Mesothelial cell of epicardium (in vitro differentiated cells): ENCODE measurements around the gene IFIT1B. TPM values are rescaled to one million over a fixed set of nuclear protein-coding genes. Genes with fewer than 3 reads are reported as not detected.

Experiments used
- DNase-seq, 2 experiments: peaks; one replicate each; pipeline ENCODE4 v3.0.0; 2021; ENCODE audit warnings: low spot score in 2 of 2; ENCODE audit not compliant: unreplicated experiment in 2 of 2
- H3K27ac Mint-ChIP-seq: 2 replicates; pipeline ENCODE4 v1.8.0; 2021; ENCODE audit warnings: mixed read lengths
- H3K27me3 Mint-ChIP-seq: 2 replicates; pipeline ENCODE4 v1.8.0; 2021; ENCODE audit warnings: low read depth, mixed read lengths
- H3K36me3 Mint-ChIP-seq: 2 replicates; pipeline ENCODE4 v1.8.0; 2021; ENCODE audit warnings: mixed read lengths
- H3K4me1 Mint-ChIP-seq: 2 replicates; pipeline ENCODE4 v1.8.0; 2021; ENCODE audit warnings: mixed read lengths
- H3K4me3 Mint-ChIP-seq: 2 replicates; pipeline ENCODE4 v1.8.0; 2021; ENCODE audit warnings: mild to moderate bottlenecking, moderate library complexity, mixed read lengths
- H3K9me3 Mint-ChIP-seq: 2 replicates; pipeline ENCODE4 v1.8.0; 2021; ENCODE audit warnings: mixed read lengths
- total RNA-seq: library from RNA; stranded (reverse); gene quantifications from 3 replicates; pipeline ENCODE4 v1.2.1, GENCODE V29; 2021
- TF ChIP-seq, protein P1 (sequence below): fragments of 200-600 bp; sonication (generic); IDR thresholded peaks from one replicate; pipeline ENCODE4 v1.5.0; 2021; ENCODE audit warnings: antibody characterized with exemption; ENCODE audit not compliant: unreplicated experiment

IFIT1B gene
- total RNA-seq, 1 donor from 2014 or later, result not detected

GRCh38 chr10:89393898-89394297, 16.0 kb downstream of the IFIT1B start:
- peak overlapping the region; percentile 74 for H3K4me3 Mint-ChIP-seq
- TF ChIP-seq, protein P1, sequence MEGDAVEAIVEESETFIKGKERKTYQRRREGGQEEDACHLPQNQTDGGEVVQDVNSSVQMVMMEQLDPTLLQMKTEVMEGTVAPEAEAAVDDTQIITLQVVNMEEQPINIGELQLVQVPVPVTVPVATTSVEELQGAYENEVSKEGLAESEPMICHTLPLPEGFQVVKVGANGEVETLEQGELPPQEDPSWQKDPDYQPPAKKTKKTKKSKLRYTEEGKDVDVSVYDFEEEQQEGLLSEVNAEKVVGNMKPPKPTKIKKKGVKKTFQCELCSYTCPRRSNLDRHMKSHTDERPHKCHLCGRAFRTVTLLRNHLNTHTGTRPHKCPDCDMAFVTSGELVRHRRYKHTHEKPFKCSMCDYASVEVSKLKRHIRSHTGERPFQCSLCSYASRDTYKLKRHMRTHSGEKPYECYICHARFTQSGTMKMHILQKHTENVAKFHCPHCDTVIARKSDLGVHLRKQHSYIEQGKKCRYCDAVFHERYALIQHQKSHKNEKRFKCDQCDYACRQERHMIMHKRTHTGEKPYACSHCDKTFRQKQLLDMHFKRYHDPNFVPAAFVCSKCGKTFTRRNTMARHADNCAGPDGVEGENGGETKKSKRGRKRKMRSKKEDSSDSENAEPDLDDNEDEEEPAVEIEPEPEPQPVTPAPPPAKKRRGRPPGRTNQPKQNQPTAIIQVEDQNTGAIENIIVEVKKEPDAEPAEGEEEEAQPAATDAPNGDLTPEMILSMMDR, result no peak
- no peak overlapping the region for H3K27ac Mint-ChIP-seq
- H3K9me3 Mint-ChIP-seq, result peaks cover 18% of the 10 kb centered on the region
- DNase-seq, result no peak
- peaks cover 31% of the 10 kb centered on the region for H3K4me1 Mint-ChIP-seq
- peaks cover 27% of the 10 kb centered on the region for H3K36me3 Mint-ChIP-seq
- H3K27me3 Mint-ChIP-seq, result no peaks in the 10 kb centered on the region

- H3K36me3 Mint-ChIP-seq, result peaks cover 39% of the 10 kb centered on the region
- H3K9me3 Mint-ChIP-seq, result peaks cover 31% of the 10 kb centered on the region
- peaks cover 31% of the 10 kb centered on the region for H3K4me1 Mint-ChIP-seq
- TF ChIP-seq, protein P1, result no peak
- H3K27ac Mint-ChIP-seq, result no peak overlapping the region
- H3K27me3 Mint-ChIP-seq, result no peaks in the 10 kb centered on the region
- H3K4me3 Mint-ChIP-seq, result peak overlapping the region; percentile 56
- DNase-seq, result no peak
Measured at GRCh38 chr10:89395141-89395540, 17.3 kb downstream of the IFIT1B start.

GRCh38 chr10:89398003-89398749, 20.3 kb downstream of the IFIT1B start:
- TF ChIP-seq, protein P1, result no peak
- H3K9me3 Mint-ChIP-seq, result peaks cover 41% of the 10 kb centered on the region
- H3K4me3 Mint-ChIP-seq, result no peak overlapping the region
- peaks cover 18% of the 10 kb centered on the region for H3K4me1 Mint-ChIP-seq
- no peaks in the 10 kb centered on the region for H3K27me3 Mint-ChIP-seq
- H3K36me3 Mint-ChIP-seq, result peaks cover 65% of the 10 kb centered on the region
- no peak overlapping the region for H3K27ac Mint-ChIP-seq
- no peak for DNase-seq

DNA sequence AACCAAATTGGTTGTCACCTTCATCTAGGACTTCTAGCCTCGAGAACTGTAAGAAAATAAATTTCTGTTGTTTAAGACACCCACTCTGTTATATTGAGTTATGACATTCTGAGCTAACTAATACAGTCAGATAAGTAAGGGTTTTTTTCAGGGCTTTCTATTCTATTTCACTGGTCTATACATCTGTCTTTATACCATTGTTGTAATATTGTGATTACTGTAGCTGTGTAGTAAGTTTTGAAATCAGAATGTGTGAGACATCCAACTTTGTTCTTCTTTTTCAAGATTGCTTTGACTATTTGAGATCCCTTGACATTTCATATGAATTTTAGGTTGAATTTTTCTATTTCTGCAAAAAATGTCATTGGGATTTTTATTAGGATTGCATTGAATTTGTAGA, 22.1 kb downstream of the IFIT1B start:
- Mint-ChIP-seq H3K27me3 (no peaks in the 10 kb centered on the region), H3K4me3 (no peak overlapping the region), H3K4me1 (peaks cover 4% of the 10 kb centered on the region), H3K27ac (no peak overlapping the region), H3K9me3 (peaks cover 51% of the 10 kb centered on the region), H3K36me3 (peaks cover 82% of the 10 kb centered on the region)
- no peak for DNase-seq
- TF ChIP-seq, protein P1, result no peak

- no peaks in the 10 kb centered on the region for H3K27me3 Mint-ChIP-seq
- H3K4me3 Mint-ChIP-seq, result no peak overlapping the region
- H3K4me1 Mint-ChIP-seq, result no peaks in the 10 kb centered on the region
- TF ChIP-seq, protein P1, result no peak
- H3K9me3 Mint-ChIP-seq, result peaks cover 44% of the 10 kb centered on the region
- DNase-seq, result no peak
- peaks cover 81% of the 10 kb centered on the region for H3K36me3 Mint-ChIP-seq
- no peak overlapping the region for H3K27ac Mint-ChIP-seq
Measured at GRCh38 chr10:89403043-89403442, 25.2 kb downstream of the IFIT1B start.
